Fibroblast of lung (primary cell): ENCODE measurements around the gene AKNA. TPM values are rescaled to one million over a fixed set of nuclear protein-coding genes. Genes with fewer than 3 reads are reported as not detected.
"Not testable (repeated sequence)": the region's sequence is repeated elsewhere in the genome, so short reads cannot be mapped to it uniquely, and the experiment has no call there.

Experiments
- DNase-seq, 2 donors: peaks; one replicate each; pipeline versions ENCODE4 v3.0.0 to v3.0.0-alpha.2; 2010; ENCODE audit warnings: low read depth in 2 of 2
- H2AFZ ChIP-seq: 2 replicates; pipeline ENCODE4 v1.5.1; 2012; ENCODE audit warnings: low read length, control low read depth, inconsistent platforms
- H3K27ac ChIP-seq: 2 replicates; pipeline ENCODE4 v1.5.1; 2011; ENCODE audit warnings: low read length, control low read depth; ENCODE audit not compliant: insufficient read depth
- H3K27me3 ChIP-seq: 2 replicates; pipeline ENCODE4 v1.5.1; 2011; ENCODE audit warnings: mild to moderate bottlenecking, low read length; ENCODE audit not compliant: control insufficient read depth, insufficient read depth
- H3K36me3 ChIP-seq: 2 replicates; pipeline ENCODE4 v1.5.1; 2011; ENCODE audit warnings: low read length; ENCODE audit not compliant: control insufficient read depth, insufficient read depth
- H3K4me1 ChIP-seq: 2 replicates; pipeline ENCODE4 v1.5.1; 2011; ENCODE audit warnings: low read length; ENCODE audit not compliant: control insufficient read depth, insufficient read depth; ENCODE audit errors: extremely low read depth
- H3K4me2 ChIP-seq: 2 replicates; pipeline ENCODE4 v1.5.1; 2011; ENCODE audit warnings: low read length, control low read depth; ENCODE audit not compliant: insufficient read depth; ENCODE audit errors: extremely low read depth
- H3K4me3 ChIP-seq, 4 experiments: fragments of 200-600 bp in 1 of 4; sonication (generic) in 1 of 4; replicated peaks in 1 of 4; 2 replicates each; pipeline ENCODE4 v1.5.1; 2011 to 2016; ENCODE audit warnings: low read length in 4 of 4, low read depth in 3 of 4, mild to moderate bottlenecking in 3 of 4, control low read depth in 2 of 4, inconsistent platforms in 1 of 4, mixed read lengths in 1 of 4; ENCODE audit not compliant: insufficient read depth in 1 of 4; ENCODE audit errors: control extremely low read depth in 1 of 4
- H3K79me2 ChIP-seq: 2 replicates; pipeline ENCODE4 v1.5.1; 2012; ENCODE audit warnings: mild to moderate bottlenecking, low read length, inconsistent platforms; ENCODE audit not compliant: control insufficient read depth, insufficient read depth
- H3K9ac ChIP-seq: 2 replicates; pipeline ENCODE4 v1.5.1; 2011; ENCODE audit warnings: mild to moderate bottlenecking, low read length, control low read depth; ENCODE audit not compliant: insufficient read depth
- H3K9me3 ChIP-seq: 2 replicates; pipeline ENCODE4 v1.5.1; 2012; ENCODE audit warnings: low read depth, low read length; ENCODE audit not compliant: control insufficient read depth, insufficient read depth
- H4K20me1 ChIP-seq: 2 replicates; pipeline ENCODE4 v1.5.1; 2011; ENCODE audit warnings: low read length; ENCODE audit not compliant: control insufficient read depth, insufficient read depth; ENCODE audit errors: extremely low read depth
- EZH2 ChIP-seq: IDR thresholded peaks from 2 replicates; pipeline ENCODE4 v1.5.1; 2012; ENCODE audit warnings: low read length, control low read depth, mild to moderate bottlenecking; ENCODE audit errors: missing control alignments
- polyA plus RNA-seq, 2 donors: library from polyadenylated mRNA; depleted of rRNA in 1 of 2; stranded (reverse) in 1 of 2; unstranded in 1 of 2; fragments of >200 nt; gene quantifications; 2 replicates each; pipeline ENCODE4 v1.2.1, GENCODE V29; 2011 to 2012; ENCODE audit warnings: missing spikeins in 1 of 2
- total RNA-seq: library from RNA; depleted of rRNA; stranded (reverse); fragments of >200 nt; gene quantifications from 2 replicates; pipeline ENCODE4 v1.2.1, GENCODE V29; 2014
- TF ChIP-seq, protein P1 (sequence below), 2 donors: IDR thresholded peaks in 1 of 2; conservative IDR thresholded peaks in 1 of 2; 1 replicate in 1 of 2; 2 replicates in 1 of 2; pipeline ENCODE4 v1.5.1; 2011 to 2012; ENCODE audit warnings: low read length in 2 of 2, control low read depth in 1 of 2, inconsistent platforms in 1 of 2, low read depth in 1 of 2, mild to moderate bottlenecking in 1 of 2

Gene AKNA
- total and polyA plus RNA-seq, 2 donors (not counting 1 experiment from before 2014, with no cell fraction given) = 5.6 to 19.3 TPM

DNA sequence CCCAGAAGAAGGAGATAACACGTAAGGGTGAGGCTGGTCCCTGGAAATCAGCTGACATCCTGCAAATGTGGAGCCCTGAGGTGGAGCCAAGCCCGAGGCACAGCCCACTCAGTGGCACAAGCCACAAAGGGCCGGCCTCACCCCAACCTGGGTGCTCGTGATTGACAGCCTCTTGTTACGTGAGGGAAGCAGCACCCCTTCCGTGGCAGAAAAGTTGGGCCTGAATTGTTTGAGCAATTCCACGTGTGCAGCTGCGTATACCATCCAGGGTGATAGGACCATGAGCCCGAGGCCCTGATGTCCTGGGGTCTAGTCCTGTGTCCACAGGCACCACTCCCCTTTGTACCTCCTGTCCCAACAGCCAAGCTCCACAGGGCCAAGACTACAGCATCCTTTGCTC lies 53.3 kb downstream of the AKNA start:
- Histone ChIP-seq H3K27ac (no peak overlapping the region), H3K27me3 (no peaks in the 10 kb centered on the region), H3K36me3 (peaks cover 9% of the 10 kb centered on the region), H2AFZ (no peak overlapping the region), H3K9ac (no peak overlapping the region), H3K4me1 (no peaks in the 10 kb centered on the region), H3K4me2 (no peak overlapping the region), H3K9me3 (no peaks in the 10 kb centered on the region), H3K79me2 (no peaks in the 10 kb centered on the region), H3K4me3 (no peak overlapping the region), H4K20me1 (no peaks in the 10 kb centered on the region)
- no peak for DNase-seq
- TF ChIP-seq, protein P1, sequence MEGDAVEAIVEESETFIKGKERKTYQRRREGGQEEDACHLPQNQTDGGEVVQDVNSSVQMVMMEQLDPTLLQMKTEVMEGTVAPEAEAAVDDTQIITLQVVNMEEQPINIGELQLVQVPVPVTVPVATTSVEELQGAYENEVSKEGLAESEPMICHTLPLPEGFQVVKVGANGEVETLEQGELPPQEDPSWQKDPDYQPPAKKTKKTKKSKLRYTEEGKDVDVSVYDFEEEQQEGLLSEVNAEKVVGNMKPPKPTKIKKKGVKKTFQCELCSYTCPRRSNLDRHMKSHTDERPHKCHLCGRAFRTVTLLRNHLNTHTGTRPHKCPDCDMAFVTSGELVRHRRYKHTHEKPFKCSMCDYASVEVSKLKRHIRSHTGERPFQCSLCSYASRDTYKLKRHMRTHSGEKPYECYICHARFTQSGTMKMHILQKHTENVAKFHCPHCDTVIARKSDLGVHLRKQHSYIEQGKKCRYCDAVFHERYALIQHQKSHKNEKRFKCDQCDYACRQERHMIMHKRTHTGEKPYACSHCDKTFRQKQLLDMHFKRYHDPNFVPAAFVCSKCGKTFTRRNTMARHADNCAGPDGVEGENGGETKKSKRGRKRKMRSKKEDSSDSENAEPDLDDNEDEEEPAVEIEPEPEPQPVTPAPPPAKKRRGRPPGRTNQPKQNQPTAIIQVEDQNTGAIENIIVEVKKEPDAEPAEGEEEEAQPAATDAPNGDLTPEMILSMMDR (conservative IDR thresholded peaks at IDR 0.05 in 1 of 2, IDR thresholded peaks at IDR 0.05 in 1 of 2; ENCODE audit: low read depth in 1 of 2, low read length in 2 of 2) = no peak
- TF ChIP-seq EZH2 = no peak

DNA sequence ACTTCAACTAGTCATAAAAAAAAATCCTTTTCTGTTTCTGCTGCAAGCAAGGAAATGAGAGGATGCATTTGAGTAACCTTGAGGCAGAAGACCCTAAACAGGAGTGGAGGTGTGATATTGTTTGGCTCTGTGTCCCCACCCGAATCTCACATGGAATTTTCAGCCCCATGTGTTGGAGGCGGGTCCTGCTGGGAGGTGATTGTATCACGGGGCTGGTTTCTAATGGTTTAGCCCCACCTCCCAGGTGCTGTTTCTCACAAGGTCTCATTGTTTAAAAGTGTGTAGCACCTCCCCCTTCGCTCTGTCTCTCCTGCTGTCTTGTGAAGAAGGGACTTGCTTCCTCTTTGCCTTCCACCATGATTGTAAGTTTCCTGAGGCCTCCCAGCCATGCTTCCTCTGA lies 54.1 kb downstream of the AKNA start:
- H3K27me3 ChIP-seq, H3K36me3 ChIP-seq, H3K79me2 ChIP-seq, H3K9ac ChIP-seq, DNase-seq, H2AFZ ChIP-seq, H3K4me3 ChIP-seq, H3K27ac ChIP-seq, H3K4me1 ChIP-seq, H3K9me3 ChIP-seq, H3K4me2 ChIP-seq, H4K20me1 ChIP-seq: not testable (repeated sequence)

DNA sequence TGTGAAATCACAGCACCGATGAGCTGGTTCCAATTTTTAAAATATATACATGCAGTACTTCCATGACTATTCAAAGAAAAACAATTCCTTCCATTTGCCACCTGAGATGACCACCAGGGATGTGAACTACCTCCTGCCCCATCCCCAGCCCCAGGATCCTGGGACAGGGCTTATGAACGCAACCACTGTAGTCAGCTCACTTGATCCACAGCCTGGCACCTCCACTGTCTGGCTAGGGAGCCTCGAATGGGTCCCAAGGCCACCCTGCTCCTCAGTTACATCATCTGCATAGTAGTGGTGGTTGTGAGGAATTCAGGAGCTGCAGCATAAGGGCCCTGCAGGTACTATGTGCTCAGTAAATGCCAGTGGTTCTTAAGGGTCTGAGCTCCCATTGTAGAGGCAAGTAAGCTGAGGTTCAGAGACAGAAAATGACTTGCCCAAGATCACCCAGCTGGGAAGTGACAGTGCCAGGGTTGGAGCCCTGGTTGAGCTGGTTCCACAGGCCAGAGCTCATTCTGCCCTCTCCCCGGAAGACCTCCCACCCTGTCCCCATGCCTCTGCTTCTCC lies 55.2 kb downstream of the AKNA start:
- H3K9me3 ChIP-seq, DNase-seq, H3K4me1 ChIP-seq, H3K36me3 ChIP-seq, H3K4me3 ChIP-seq, H3K79me2 ChIP-seq, H3K27me3 ChIP-seq, H3K27ac ChIP-seq, H3K9ac ChIP-seq, H4K20me1 ChIP-seq, H3K4me2 ChIP-seq, H2AFZ ChIP-seq: not testable (repeated sequence)

DNA sequence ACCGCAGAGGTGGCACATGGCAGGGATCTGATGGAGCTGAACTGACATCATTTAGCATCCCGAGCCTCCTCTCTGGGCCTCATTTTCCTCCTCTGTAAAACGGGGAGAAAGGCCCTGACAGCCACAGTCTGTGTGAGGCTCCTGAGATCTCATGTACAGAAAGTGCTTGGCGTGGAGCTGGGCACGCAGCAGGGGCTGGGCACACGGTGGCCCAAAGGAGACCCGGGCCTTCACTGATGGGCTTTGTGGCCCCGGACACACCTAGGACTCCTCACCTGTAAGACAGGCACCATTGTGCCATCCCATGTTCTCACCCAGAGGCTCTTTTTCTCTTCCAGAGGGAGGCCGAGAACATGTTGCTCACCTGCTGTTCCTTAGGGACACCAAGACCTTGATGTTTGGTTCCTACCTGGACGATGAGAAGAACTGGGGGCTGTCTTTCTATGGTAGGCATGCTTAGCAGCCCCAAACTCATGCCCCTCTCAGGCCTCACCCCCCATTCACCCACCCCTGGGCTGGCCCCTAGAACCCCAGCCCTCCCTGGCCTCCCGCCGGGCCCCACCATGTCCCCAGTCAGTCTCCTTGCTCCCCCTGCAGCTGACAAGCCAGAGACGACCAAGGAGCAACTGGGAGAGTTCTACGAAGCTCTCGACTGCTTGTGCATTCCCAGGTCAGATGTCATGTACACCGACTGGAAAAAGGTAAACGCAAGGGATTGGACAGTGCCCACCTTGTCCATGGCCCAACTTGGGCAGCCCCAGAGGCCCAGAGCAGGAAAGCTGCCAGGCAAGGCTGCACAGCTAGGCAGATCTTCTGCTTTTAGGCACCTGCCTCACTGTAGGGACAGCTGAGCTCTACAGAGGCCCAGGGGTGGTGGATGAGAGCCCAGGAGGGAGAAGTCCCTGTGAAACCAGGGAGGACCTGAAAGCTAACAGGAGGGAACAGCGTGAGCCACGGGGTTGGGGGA lies 56.3 kb downstream of the AKNA start:
- H3K79me2 ChIP-seq, H3K4me3 ChIP-seq, H3K4me1 ChIP-seq, DNase-seq, H3K9ac ChIP-seq, H3K36me3 ChIP-seq, H3K9me3 ChIP-seq, H3K27me3 ChIP-seq, H4K20me1 ChIP-seq, H2AFZ ChIP-seq, H3K4me2 ChIP-seq, H3K27ac ChIP-seq: not testable (repeated sequence)
